Measurements from ENCODE around the gene TMEM132D. TPM values are rescaled to one million over a fixed set of nuclear protein-coding genes. Genes with fewer than 3 reads are reported as not detected.

Gene TMEM132D
- total and polyA plus RNA-seq, 2 of the 8 experiments (the other 6 are each of a cell fraction or from before 2014, with no cell fraction given), result 3.5 to 10.1 TPM

GRCh38 chr12:129681830-129682229, 222.0 kb downstream of the TMEM132D start:
- Histone ChIP-seq H4K5ac (ENCODE audit: insufficient read length, low read depth, low read length) (no peak overlapping the region), H2BK20ac (ENCODE audit: low read length) (no peak overlapping the region), H3K14ac (ENCODE audit: insufficient read length) (no peak overlapping the region), H3K4me3 (ENCODE audit: extremely low read depth in 1 of 4, insufficient read depth in 2 of 4, low read depth in 3 of 4, low read length in 4 of 4) (no peak overlapping the region), H3K18ac (ENCODE audit: extremely low read depth, low read length) (no peak overlapping the region), H2BK5ac (ENCODE audit: low read depth, low read length) (no peak overlapping the region), H3K79me1 (ENCODE audit: low read depth, low read length) (no peaks in the 10 kb centered on the region), H2AK5ac (ENCODE audit: low read depth, low read length) (no peak overlapping the region), H3K4me2 (ENCODE audit: insufficient read depth in 1 of 2, low read depth in 2 of 2, low read length in 2 of 2) (no peak overlapping the region), H3K27ac (ENCODE audit: low read depth, low read length) (no peak overlapping the region), H3K9ac (replicated peaks in 1 of 4; ENCODE audit: extremely low read depth in 1 of 4, low read depth in 3 of 4, low read length in 3 of 4) (no peak overlapping the region), H2AFZ (ENCODE audit: low read length) (no peak overlapping the region), H4K91ac (replicated peaks; ENCODE audit: insufficient read length, low read length) (no peak overlapping the region), H3K4ac (replicated peaks; ENCODE audit: insufficient read length, low read depth, low read length) (no peak overlapping the region), H2BK12ac (ENCODE audit: low read depth, low read length) (no peak overlapping the region), H3K23me2 (ENCODE audit: low read depth, low read length) (no peaks in the 10 kb centered on the region), H2BK120ac (replicated peaks; ENCODE audit: low read depth, low read length) (no peak overlapping the region), H4K8ac (ENCODE audit: extremely low read depth, insufficient read depth, low read length) (no peak overlapping the region), H3K79me2 (ENCODE audit: control insufficient read depth in 1 of 2, insufficient read depth in 2 of 2, low read length in 2 of 2) (no peaks in the 10 kb centered on the region), H3K9me3 (ENCODE audit: insufficient read depth in 2 of 2, low read depth in 1 of 2, low read length in 1 of 2) (peaks cover 14 to 24% of the 10 kb centered on the region in 2 experiments), H3K56ac (replicated peaks; ENCODE audit: insufficient read length, low read depth, low read length) (no peak overlapping the region), H3K36me3 (ENCODE audit: control insufficient read depth in 2 of 4, insufficient read depth in 4 of 4, low read length in 3 of 4) (peaks cover 0 to 19% (median 0%) of the 10 kb centered on the region in 4 experiments; a peak in 2 of 8 replicates), H3K27me3 (replicated peaks in 1 of 4; ENCODE audit: control insufficient read depth in 3 of 4, extremely low read depth in 1 of 4, insufficient read depth in 3 of 4, low read length in 3 of 4) (peaks cover 0 to 1% (median 0%) of the 10 kb centered on the region in 4 experiments; a peak in 1 of 7 replicates), H3K4me1 (replicated peaks in 1 of 4; ENCODE audit: control insufficient read depth in 3 of 4, insufficient read depth in 4 of 4, low read length in 3 of 4) (no peaks in the 10 kb centered on the region), H4K20me1 (replicated peaks in 1 of 2; ENCODE audit: control insufficient read depth in 1 of 2, insufficient read depth in 2 of 2, low read length in 2 of 2) (no peaks in the 10 kb centered on the region), H2BK15ac (ENCODE audit: low read length) (no peak overlapping the region), H3K23ac (ENCODE audit: insufficient read length) (no peak overlapping the region)
- WGBS, 2 experiments (ENCODE audit: extremely low coverage in 1 of 2, insufficient coverage in 1 of 2, insufficient read length in 1 of 2, insufficient replicate concordance in 2 of 2, low coverage in 1 of 2, low lambda C conversion rate in 2 of 2, missing lambda C conversion rate in 1 of 2), result 93% methylated on average over 2 of the region's 2 CpGs; no CpG with 5 or more reads in 1 of the 2 experiments
- CTCF ChIA-PET (ENCODE audit: partially characterized antibody), result interaction anchor here (0.7 to 1.5 kb wide), 2 partner anchors 11 to 12 kb away, joined by 3 read pairs; no protein-coding TSS in a partner anchor
- POLR2A ChIA-PET (ENCODE audit: partially characterized antibody), result interaction anchor here (1.1 kb wide), 1 partner anchor 13 kb away, joined by 3 read pairs; no protein-coding TSS in a partner anchor
- FAIRE-seq (no peak), DNase-seq (ENCODE audit: low read depth in 1 of 2, low spot score in 2 of 2) (no peak)
- TF ChIP-seq PHF8 (conservative IDR thresholded peaks at IDR 0.05; ENCODE audit: low read depth, low read length), result no peak
- no peak for TF ChIP-seq SP4 (IDR thresholded peaks at IDR 0.05; ENCODE audit: low read length)
- TF ChIP-seq, protein P1, sequence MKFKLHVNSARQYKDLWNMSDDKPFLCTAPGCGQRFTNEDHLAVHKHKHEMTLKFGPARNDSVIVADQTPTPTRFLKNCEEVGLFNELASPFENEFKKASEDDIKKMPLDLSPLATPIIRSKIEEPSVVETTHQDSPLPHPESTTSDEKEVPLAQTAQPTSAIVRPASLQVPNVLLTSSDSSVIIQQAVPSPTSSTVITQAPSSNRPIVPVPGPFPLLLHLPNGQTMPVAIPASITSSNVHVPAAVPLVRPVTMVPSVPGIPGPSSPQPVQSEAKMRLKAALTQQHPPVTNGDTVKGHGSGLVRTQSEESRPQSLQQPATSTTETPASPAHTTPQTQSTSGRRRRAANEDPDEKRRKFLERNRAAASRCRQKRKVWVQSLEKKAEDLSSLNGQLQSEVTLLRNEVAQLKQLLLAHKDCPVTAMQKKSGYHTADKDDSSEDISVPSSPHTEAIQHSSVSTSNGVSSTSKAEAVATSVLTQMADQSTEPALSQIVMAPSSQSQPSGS (IDR thresholded peaks at IDR 0.05; ENCODE audit: low read length), result no peak
- TF ChIP-seq CBX5 (IDR thresholded peaks at IDR 0.05; ENCODE audit: low read depth, low read length), result no peak
- no peak for TF ChIP-seq TEAD4 (IDR thresholded peaks at IDR 0.05; ENCODE audit: low read depth, low read length)
- TF ChIP-seq BACH1 (IDR thresholded peaks at IDR 0.05; ENCODE audit: low read length), result no peak
- TF ChIP-seq GABPA (IDR thresholded peaks at IDR 0.05; ENCODE audit: borderline replicate concordance, insufficient read depth, low read length), result no peak
- no peak for TF ChIP-seq YY1 (IDR thresholded peaks at IDR 0.05; ENCODE audit: low read depth, low read length)
- no peak for TF ChIP-seq GTF2F1 (IDR thresholded peaks at IDR 0.05; ENCODE audit: borderline replicate concordance, low read depth, low read length)
- no peak for TF ChIP-seq SAP30 (IDR thresholded peaks at IDR 0.05; ENCODE audit: insufficient read depth, insufficient replicate concordance, low read length)
- no peak for TF ChIP-seq SUZ12 (IDR thresholded peaks at IDR 0.05; ENCODE audit: low read length)
- TF ChIP-seq TCF12 (IDR thresholded peaks at IDR 0.05; ENCODE audit: low read depth, low read length), result no peak
- TF ChIP-seq POU5F1 (IDR thresholded peaks at IDR 0.05; ENCODE audit: low read depth, low read length), result no peak

All from H1 (cell line).